Large intestine (tissue), 12 donors: ENCODE data around the gene PSAPL1. TPM values are rescaled to one million over a fixed set of nuclear protein-coding genes. Genes with fewer than 3 reads are reported as not detected.

Experiments used
- DNase-seq, 2 donors: peaks; one replicate each; pipeline versions ENCODE4 v3.0.0 to v3.0.0-alpha.2; 2013
- H3K27ac ChIP-seq: one replicate; pipeline ENCODE4 v1.5.1; 2013; ENCODE audit warnings: low read length
- H3K27me3 ChIP-seq: 2 replicates; pipeline ENCODE4 v1.6.1; 2013; ENCODE audit warnings: low read length; ENCODE audit not compliant: control insufficient read depth, insufficient read depth
- H3K36me3 ChIP-seq: 2 replicates; pipeline ENCODE4 v1.6.1; 2013; ENCODE audit warnings: low read length; ENCODE audit not compliant: control insufficient read depth, insufficient read depth
- H3K4me1 ChIP-seq: one replicate; pipeline ENCODE4 v1.6.1; 2013; ENCODE audit warnings: low read length; ENCODE audit not compliant: control insufficient read depth, insufficient read depth
- H3K4me3 ChIP-seq: one replicate; pipeline ENCODE4 v1.5.1; 2013; ENCODE audit warnings: low read length
- H3K9me3 ChIP-seq: one replicate; pipeline ENCODE4 v1.6.1; 2013; ENCODE audit warnings: mild to moderate bottlenecking, low read depth, low read length, moderate library complexity; ENCODE audit not compliant: control insufficient read depth
- WGBS: methylation state at CpG from one replicate; pipeline ENCODE4 v1.1.5; 2013; ENCODE audit warnings: low lambda C conversion rate; ENCODE audit not compliant: insufficient coverage; 5-methylcytosine and 5-hydroxymethylcytosine counted together
- long read RNA-seq, 11 donors: transcript quantifications; one replicate each; lab custom pipeline, GENCODE V29; 2026
- polyA plus RNA-seq: library from polyadenylated mRNA; unstranded; fragments of 120-200 nt; gene quantifications from one replicate; pipeline ENCODE4 v1.2.1, GENCODE V29; 2013

Gene PSAPL1, protein sequence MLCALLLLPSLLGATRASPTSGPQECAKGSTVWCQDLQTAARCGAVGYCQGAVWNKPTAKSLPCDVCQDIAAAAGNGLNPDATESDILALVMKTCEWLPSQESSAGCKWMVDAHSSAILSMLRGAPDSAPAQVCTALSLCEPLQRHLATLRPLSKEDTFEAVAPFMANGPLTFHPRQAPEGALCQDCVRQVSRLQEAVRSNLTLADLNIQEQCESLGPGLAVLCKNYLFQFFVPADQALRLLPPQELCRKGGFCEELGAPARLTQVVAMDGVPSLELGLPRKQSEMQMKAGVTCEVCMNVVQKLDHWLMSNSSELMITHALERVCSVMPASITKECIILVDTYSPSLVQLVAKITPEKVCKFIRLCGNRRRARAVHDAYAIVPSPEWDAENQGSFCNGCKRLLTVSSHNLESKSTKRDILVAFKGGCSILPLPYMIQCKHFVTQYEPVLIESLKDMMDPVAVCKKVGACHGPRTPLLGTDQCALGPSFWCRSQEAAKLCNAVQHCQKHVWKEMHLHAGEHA
- 0.49 TPM for polyA plus RNA-seq
- long read RNA-seq, donor 1, result 0 reads
- long read RNA-seq, donor 2, result 0 reads
- long read RNA-seq, donor 3, result 0 reads
- long read RNA-seq, donor 4, result 0 reads
- long read RNA-seq, donor 5, result 0 reads
- long read RNA-seq, donor 6, result 0 reads
- long read RNA-seq, donor 7, result 0 reads
- long read RNA-seq, donor 8, full-length matches to known transcripts, result 1 of 1 reads
- long read RNA-seq, donor 8, partial matches to known transcripts, result 0 of 1 reads
- long read RNA-seq, donor 8, other reads (novel, unspliced or antisense), result 0 of 1 reads
- long read RNA-seq, donor 9, full-length matches to known transcripts, result 1 of 1 reads
- long read RNA-seq, donor 9, partial matches to known transcripts, result 0 of 1 reads
- long read RNA-seq, donor 9, other reads (novel, unspliced or antisense), result 0 of 1 reads
- long read RNA-seq, donor 10, full-length matches to known transcripts, result 1 of 1 reads
- long read RNA-seq, donor 10, partial matches to known transcripts, result 0 of 1 reads
- long read RNA-seq, donor 10, other reads (novel, unspliced or antisense), result 0 of 1 reads
- long read RNA-seq, donor 11, full-length matches to known transcripts, result 2 of 2 reads
- long read RNA-seq, donor 11, partial matches to known transcripts, result 0 of 2 reads
- long read RNA-seq, donor 11, other reads (novel, unspliced or antisense), result 0 of 2 reads

DNA sequence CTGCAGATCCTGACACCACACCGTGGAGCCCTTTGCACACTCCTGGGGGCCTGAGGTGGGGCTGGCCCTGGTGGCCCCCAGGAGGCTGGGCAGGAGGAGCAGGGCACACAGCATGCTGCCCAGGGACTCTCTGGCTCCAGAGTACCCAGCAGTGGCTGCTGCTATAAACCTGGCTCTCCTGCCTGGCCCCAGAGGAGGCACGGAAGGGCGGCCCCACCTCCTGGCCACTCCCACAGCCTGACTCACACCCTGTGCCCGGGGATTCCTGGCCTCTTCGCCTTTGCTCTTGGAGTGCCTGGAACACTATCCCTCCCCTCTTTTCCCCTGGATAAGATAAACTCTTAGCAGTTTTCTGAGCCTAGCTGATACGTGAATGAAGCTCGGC is at the start of gene PSAPL1:
Gene PSAPL1 (minus strand): TSS at position 165 of the 385 bp plus-strand sequence. CDS start 51 bp downstream, at position 114.
- Histone ChIP-seq H3K27ac (peak within 1 kb of the TSS; percentile 86), H3K36me3 (no peaks in the 10 kb centered on the region), H3K27me3 (no peaks in the 10 kb centered on the region), H3K9me3 (peaks cover 3% of the 10 kb centered on the region), H3K4me3 (no peak within 1 kb of the TSS), H3K4me1 (peaks cover 36% of the 10 kb centered on the region)
- peak; percentile 89 to 95 for DNase-seq
- no CpG with 5 or more reads among the region's 7 CpGs for WGBS

DNA sequence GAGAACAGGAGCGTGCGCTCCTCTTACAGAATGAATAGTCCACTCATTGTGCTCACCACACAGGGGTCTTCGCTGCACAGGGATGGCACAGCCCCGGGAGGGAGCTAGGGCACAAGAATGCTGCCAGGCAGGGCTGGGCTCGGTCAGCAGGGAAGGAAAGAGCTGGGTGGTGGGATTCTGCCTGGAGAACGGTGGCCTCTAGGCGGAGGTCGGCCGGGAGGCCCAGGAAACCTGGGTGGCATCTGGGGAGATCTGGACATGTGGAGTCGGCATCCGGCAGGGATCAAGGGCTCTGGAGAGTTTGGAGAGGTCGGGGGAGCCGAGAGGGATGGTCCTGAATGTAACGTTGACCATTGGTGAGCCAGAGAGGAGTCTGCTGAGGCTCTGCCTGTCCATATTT is 46.5 kb upstream of the PSAPL1 start:
- no peaks in the 10 kb centered on the region for H3K36me3 ChIP-seq
- H3K27ac ChIP-seq, result no peak overlapping the region
- no CpG with 5 or more reads among the region's 14 CpGs for WGBS
- H3K4me3 ChIP-seq, result no peak overlapping the region
- H3K27me3 ChIP-seq, result no peaks in the 10 kb centered on the region
- no peaks in the 10 kb centered on the region for H3K9me3 ChIP-seq
- DNase-seq, result no peak
- H3K4me1 ChIP-seq, result no peaks in the 10 kb centered on the region

DNA sequence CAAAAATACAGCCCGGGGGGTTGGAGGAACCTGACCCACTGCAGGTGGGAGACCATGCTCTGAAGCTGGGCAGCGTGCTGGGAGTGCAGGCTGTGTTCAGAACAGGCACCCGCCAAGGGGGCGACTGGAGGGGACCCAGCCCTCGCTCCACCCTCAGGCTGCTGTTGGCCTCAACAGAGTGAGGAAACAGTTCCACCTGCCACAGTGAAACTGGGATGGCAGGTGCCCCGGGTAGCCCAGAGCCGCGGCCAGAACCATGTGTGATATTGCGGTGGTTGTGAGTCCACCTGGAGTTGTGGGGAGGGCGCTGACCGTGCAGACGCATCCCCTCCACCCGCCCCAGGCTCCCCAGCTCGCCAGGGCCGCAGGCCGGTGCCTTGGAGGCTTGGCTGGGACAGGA is 45.7 kb upstream of the PSAPL1 start:
- no peaks in the 10 kb centered on the region for H3K27me3 ChIP-seq
- H3K4me3 ChIP-seq, result no peak overlapping the region
- no peaks in the 10 kb centered on the region for H3K4me1 ChIP-seq
- no CpG with 5 or more reads among the region's 16 CpGs for WGBS
- H3K36me3 ChIP-seq, result no peaks in the 10 kb centered on the region
- no peaks in the 10 kb centered on the region for H3K9me3 ChIP-seq
- no peak overlapping the region for H3K27ac ChIP-seq
- no peak for DNase-seq

DNA sequence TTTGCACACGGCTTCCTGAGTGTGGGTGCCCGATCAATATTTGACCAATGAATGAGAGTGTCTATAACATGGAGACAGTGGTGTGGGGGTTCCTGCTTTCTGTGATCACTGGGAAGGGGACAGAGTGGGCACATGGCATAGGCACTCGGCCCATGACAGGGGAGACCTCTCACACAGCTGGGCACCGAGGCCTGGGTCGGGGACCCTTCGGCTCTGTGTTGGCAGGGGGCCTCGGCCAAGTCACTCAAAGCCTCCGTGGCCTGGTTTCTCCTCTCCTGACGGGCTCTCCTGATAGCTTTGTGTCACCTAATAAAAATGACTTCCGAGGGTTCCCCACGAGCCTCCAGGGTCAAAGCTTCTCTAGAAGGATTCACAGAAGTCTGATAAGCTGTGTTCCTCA is 43.9 kb upstream of the PSAPL1 start:
- H3K27me3 ChIP-seq, result no peaks in the 10 kb centered on the region
- H3K4me1 ChIP-seq, result no peaks in the 10 kb centered on the region
- H3K9me3 ChIP-seq, result no peaks in the 10 kb centered on the region
- no peak overlapping the region for H3K27ac ChIP-seq
- WGBS, result no CpG with 5 or more reads among the region's 11 CpGs
- no peaks in the 10 kb centered on the region for H3K36me3 ChIP-seq
- H3K4me3 ChIP-seq, result no peak overlapping the region
- DNase-seq, result no peak

DNA sequence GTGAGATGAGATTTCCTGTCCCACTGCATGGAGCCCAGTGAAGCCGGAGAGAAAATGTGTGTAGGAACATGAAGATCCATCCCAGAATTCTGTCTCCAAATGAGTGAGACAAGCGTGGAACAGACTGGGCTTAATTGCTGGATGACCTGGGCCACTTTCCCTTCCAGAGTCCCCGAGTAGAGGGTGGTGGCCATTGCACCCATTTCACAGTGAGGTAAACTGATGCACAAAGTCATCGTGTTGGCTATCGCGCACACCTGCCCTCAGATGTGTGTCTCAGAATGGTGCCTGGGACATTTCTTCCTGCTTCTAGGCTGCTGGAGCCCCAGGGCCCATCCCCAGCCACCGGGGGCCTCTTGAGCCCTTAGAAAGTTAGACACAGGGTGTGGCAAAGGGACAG is 43.0 kb upstream of the PSAPL1 start:
- no CpG with 5 or more reads among the region's 7 CpGs for WGBS
- Histone ChIP-seq H3K27me3 (no peaks in the 10 kb centered on the region), H3K4me1 (no peaks in the 10 kb centered on the region), H3K27ac (no peak overlapping the region), H3K36me3 (no peaks in the 10 kb centered on the region), H3K9me3 (no peaks in the 10 kb centered on the region), H3K4me3 (no peak overlapping the region)
- no peak for DNase-seq

DNA sequence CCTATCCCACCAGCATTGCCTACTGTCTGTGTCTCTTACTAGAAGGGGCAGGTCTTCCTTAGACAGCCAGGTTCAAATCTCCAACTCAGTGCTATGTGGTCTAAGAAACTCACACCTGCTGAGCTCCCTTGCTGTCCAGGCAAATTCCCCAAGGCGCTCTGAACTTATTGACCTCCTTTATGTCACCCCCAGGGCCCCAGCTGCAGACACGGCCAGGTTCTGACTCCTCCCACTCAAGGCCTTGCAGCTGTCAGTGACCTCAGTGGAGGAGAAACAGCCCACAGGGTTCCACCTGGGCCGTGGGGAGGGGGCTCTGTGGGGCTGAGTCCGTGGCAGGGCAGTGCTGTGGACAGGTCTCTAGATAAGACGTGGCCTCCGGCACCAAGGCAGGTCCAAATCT is 42.1 kb upstream of the PSAPL1 start:
- no CpG with 5 or more reads among the region's 6 CpGs for WGBS
- no peak for DNase-seq
- Histone ChIP-seq H3K36me3 (no peaks in the 10 kb centered on the region), H3K4me3 (no peak overlapping the region), H3K9me3 (no peaks in the 10 kb centered on the region), H3K4me1 (no peaks in the 10 kb centered on the region), H3K27me3 (peaks cover 4% of the 10 kb centered on the region), H3K27ac (no peak overlapping the region)

DNA sequence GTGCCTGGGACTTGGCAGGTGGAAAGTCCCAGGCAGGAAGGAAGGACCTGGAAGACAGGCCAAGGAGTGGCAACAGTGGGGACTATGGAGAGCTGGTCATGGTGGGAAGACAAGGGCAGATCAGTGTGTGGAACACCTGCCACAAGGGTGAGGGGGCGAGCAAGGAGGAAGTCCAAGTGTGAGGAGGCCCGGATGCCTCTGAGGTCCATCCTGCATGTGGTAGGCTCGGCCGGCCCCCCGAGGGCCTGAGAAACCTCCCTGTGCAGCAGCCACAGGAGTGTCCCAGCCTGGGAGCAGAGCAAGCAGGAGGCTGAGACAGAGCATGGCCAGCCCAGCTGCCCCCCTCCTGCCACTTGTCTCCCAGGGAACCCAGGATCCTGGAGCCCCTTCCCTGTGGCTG is 40.5 kb upstream of the PSAPL1 start:
- Histone ChIP-seq H3K27ac (no peak overlapping the region), H3K4me1 (no peaks in the 10 kb centered on the region)
- WGBS, result no CpG with 5 or more reads among the region's 5 CpGs

DNA sequence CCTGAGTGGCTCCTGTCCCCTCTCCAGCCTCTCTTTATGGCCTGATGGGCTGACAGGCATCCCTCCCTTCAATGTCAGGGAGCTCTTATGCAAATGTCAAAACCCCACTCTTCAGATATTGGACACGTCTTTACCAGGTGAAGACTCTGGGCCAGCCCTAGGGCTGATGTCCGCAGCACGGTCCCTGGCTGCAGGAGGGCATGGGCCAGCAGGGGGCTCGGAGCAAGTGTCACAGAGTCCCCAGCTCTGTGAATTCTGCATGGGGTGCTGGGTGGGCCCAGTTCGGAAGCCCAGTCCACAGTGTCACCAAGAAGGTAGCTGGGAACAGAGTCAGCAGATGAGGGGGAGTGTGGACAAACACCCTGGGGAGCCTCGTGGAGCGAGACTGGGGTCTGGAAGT is 39.6 kb upstream of the PSAPL1 start:
- WGBS, result no CpG with 5 or more reads among the region's 7 CpGs

More for the DNA sequence above, 40.5 kb upstream of the PSAPL1 start:
- H3K36me3 ChIP-seq, result no peaks in the 10 kb centered on the region
- no peak for DNase-seq
- peaks cover 4% of the 10 kb centered on the region for H3K27me3 ChIP-seq
- no peak overlapping the region for H3K4me3 ChIP-seq
- H3K9me3 ChIP-seq, result no peaks in the 10 kb centered on the region

DNA sequence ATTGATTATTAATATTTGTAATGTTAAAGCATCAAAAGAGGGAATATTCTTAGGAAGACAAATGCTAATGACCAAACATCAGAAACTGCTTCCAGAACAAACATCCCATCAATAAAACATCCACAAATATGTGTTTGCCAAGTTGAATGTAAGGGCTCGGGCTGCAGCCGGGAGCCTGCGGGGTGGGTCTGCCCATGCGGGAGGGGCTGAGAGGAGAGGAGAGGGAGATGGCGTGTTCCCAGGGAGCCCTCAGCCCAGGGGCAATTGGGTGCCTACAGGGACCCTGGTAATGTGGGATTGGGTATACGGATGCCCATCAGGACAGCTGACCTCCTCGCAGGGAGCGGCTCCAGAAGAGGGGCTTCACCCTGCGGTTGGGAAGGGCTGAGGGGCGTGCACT is 38.4 kb upstream of the PSAPL1 start:
- H3K4me3 ChIP-seq, result no peak overlapping the region
- H3K27ac ChIP-seq, result no peak overlapping the region
- WGBS, result no CpG with 5 or more reads among the region's 10 CpGs
- DNase-seq, result no peak
- H3K4me1 ChIP-seq, result no peaks in the 10 kb centered on the region
- no peaks in the 10 kb centered on the region for H3K36me3 ChIP-seq
- H3K9me3 ChIP-seq, result no peaks in the 10 kb centered on the region
- H3K27me3 ChIP-seq, result peaks cover 4% of the 10 kb centered on the region

More for the DNA sequence above, 39.6 kb upstream of the PSAPL1 start:
- H3K9me3 ChIP-seq, result no peaks in the 10 kb centered on the region
- H3K27me3 ChIP-seq, result peaks cover 4% of the 10 kb centered on the region
- no peak overlapping the region for H3K27ac ChIP-seq
- H3K4me3 ChIP-seq, result no peak overlapping the region
- DNase-seq, result no peak
- H3K36me3 ChIP-seq, result no peaks in the 10 kb centered on the region
- H3K4me1 ChIP-seq, result no peaks in the 10 kb centered on the region

DNA sequence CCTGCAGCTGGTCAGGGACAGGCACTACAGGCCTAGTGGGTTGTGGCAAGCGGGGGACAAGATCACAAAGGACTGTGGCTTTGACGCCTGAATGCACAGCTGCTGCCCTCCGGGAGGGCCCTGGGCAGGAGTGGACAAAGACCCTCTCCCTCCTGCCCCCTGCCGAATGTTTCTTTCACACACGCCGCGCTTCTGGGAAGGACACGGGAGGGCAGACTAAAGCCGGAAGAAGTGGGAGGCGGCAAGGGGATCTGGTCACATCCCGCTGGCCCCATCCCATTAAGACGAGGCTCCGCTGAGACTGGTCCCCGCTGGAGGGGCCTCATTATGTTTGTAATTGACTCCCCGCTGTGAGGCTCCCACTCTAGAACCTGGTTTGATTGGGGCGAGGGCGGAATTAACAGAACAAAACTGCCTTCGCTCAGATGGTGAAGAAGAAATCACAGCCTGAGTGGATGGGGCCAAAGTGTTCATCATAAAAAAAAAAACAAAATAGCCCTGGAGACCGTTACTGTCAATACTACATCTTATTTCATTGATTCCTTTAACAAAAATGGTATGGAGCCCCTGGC is 37.8 kb upstream of the PSAPL1 start:
- no peak overlapping the region for H3K4me3 ChIP-seq
- no CpG with 5 or more reads among the region's 19 CpGs for WGBS
- H3K27me3 ChIP-seq, result peaks cover 4% of the 10 kb centered on the region
- H3K27ac ChIP-seq, result no peak overlapping the region
- DNase-seq, result no peak
- H3K4me1 ChIP-seq, result no peaks in the 10 kb centered on the region
- H3K36me3 ChIP-seq, result no peaks in the 10 kb centered on the region
- H3K9me3 ChIP-seq, result no peaks in the 10 kb centered on the region
